Umbilical cord (tissue), 2 donors: ENCODE measurements around the gene HDDC2. TPM values are rescaled to one million over a fixed set of nuclear protein-coding genes. Genes with fewer than 3 reads are reported as not detected.
"Not testable (repeated sequence)": the region's sequence is repeated elsewhere in the genome, so short reads cannot be mapped to it uniquely, and the experiment has no call there.

Experiments
- DNase-seq: peaks from one replicate; pipeline ENCODE4 v3.0.0-alpha.2; 2015; ENCODE audit warnings: low spot score
- total RNA-seq: library from RNA; depleted of rRNA; stranded (reverse); fragments of >200 nt; gene quantifications from one replicate; pipeline ENCODE4 v1.2.3, GENCODE V29; 2014; ENCODE audit warnings: low replicate concordance; ENCODE audit not compliant: insufficient read depth

HDDC2 gene
- total RNA-seq, 1 donor from 2014 or later = 101 TPM

GRCh38 chr6:125307150-125307838 is 5.5 kb upstream of the HDDC2 start:
- no peak for DNase-seq

- DNase-seq = no peak
Measured at GRCh38 chr6:125306756-125307149, 5.0 kb upstream of the HDDC2 start.

DNA sequence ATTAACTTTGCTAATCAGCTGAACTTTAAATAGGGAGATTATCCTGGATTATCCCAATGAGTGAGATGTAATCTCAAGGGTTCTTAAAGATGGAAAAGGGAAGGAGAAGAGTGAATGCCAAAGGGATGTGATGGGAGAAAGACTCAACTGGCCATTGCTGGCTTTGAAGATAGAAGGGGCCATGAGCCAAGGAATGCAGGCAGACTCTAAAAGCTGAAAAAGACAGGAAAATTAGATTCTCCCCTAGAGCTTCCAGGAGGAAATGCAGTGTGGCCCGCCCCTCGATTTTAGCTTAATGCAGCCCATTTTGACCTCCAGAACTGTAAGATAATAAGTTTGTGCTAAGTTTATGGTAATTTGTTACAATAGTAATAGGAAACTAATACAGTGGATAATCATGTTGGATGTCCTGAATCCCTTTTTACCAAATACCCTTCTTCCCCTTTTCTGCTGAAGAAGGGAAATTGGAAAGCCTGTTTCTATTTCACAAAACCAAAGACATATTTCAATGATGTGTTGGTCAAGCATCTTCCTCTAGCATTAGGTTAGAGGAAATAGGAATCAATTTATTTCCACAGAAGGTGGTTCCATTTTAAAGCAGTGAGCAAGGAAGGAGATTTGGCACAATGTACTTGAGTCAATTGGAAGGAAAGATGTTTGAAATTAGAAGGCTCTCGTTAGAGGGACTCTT is 3.3 kb upstream of the HDDC2 start:
- DNase-seq = no peak

GRCh38 chr6:125303512-125303854 is 1.7 kb upstream of the HDDC2 start:
- no peak for DNase-seq

- no peak for DNase-seq
Measured at GRCh38 chr6:125302840-125303511, 1.2 kb upstream of the HDDC2 start.

GRCh38 chr6:125300992-125301434 is 754 bp downstream of the HDDC2 start:
- DNase-seq = peak; percentile 52

- DNase-seq = no peak
Measured at GRCh38 chr6:125299257-125299656, 2.5 kb downstream of the HDDC2 start.

DNA sequence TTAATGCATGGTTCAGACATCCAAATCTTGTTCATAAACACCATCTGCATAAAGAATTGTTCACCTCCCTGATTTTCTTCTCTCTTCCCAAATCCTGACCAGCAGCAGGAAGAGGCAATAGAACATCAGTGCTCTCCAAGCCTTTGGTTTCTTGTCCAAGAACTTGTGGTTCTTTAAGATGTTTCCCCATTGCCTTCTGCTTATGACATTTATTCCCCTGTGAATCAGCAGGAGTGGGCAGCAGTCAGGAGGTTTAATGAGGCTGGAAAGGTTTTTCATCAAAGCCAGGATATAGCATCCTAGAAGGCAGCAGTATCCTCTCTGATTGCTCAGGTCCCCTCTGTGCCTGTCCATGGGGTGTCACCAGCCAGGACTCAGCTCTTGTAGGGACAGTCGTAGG is 5.3 kb downstream of the HDDC2 start:
- DNase-seq = no peak

- DNase-seq = no peak
Measured at GRCh38 chr6:125294925-125295324, 6.8 kb downstream of the HDDC2 start.

DNA sequence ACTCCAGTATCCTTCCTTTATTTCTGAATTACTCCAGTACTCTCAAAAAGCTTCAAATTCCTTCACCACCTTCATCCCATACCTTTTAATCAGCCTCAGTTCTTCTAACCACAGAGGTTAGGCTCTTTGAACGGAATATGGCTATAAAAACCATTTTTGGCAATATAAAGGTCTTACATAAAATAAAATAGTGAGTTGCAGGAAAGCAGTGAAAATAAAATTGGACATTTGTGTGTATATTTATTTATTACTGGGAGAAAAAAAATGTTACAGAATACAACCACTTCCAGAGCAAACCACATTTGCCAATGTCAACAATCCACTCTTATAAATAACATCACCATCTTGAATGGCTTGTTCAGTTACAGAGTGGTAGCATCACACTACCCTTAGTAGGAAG is 7.7 kb downstream of the HDDC2 start:
- no peak for DNase-seq

DNA sequence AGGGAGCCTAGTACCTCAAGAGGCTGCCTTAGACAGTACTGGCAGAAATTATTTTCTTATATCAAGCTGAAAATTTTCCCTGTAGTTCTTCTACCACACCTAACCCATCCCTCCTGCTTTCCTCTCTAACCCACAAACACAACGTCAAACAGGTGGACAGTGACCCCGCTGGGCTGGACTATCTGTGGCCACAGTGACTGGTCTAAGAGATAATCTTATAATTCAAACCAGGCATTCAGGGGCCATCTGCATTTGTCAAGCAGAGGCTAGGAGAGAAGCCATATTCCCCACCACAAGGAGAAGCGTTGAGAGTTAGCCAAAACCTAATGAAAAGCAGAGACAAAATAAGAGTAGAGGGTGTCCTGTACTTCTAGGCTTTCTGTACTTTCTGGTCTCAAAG is 8.2 kb downstream of the HDDC2 start:
- no peak for DNase-seq

DNA sequence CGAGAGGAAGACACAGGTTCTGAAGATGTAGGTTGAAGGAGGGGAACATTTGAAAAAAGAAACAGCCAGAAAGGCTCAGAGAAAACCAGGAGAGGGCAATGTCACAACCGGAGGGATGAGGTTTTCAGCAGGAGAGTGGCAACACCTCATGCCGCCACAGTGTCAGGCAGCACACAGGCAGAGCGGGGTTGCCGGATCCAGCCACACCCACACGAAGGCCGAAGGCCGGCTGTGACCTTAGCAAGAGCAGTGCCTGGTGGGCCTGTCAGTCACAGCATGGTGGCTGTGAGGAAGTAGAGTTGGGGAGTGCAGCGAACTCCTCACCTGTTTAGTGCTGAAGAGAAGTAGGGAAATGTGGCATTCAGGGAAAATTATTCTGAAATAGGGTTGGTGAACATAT is 14.0 kb downstream of the HDDC2 start:
- no peak for DNase-seq

GRCh38 chr6:125285936-125286335 is 15.8 kb downstream of the HDDC2 start:
- DNase-seq = no peak

GRCh38 chr6:125285353-125285752 is 16.4 kb downstream of the HDDC2 start:
- DNase-seq = no peak

GRCh38 chr6:125282470-125282869 is 19.3 kb downstream of the HDDC2 start:
- DNase-seq = not testable (repeated sequence)

DNA sequence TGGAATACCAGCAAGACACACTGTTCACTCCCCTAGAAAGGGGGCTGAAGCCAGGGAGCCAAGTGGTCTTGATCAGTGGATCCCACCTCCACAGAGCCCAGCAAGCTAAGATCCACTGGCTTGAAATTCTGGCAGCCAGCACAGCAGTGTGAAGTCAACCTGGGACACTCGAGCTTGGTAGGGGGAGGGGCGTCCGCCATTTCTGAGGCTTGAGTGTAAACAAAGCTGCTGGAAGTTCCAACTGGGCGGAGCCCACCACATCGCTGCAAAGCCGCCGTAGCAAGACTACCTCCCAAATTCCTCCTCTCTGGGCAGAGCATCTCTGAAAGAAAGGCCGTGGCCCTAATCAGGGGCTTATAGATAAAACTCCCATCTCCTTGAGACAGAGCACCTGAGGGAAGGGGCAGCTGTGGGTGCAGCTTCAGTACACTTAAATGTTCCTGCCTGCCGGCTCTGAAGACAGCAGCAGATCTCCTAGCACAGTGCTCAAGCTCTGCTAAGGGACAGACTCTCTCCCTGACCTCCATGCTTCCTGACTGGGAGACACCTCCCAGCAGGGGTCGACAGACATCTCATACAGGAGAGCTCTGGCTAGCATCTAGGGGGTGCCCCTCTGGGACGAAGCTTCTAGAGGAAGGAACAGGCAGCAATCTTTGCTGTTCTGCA is 21.3 kb downstream of the HDDC2 start:
- DNase-seq = not testable (repeated sequence)

GRCh38 chr6:125279961-125280360 is 21.8 kb downstream of the HDDC2 start:
- no peak for DNase-seq

DNA sequence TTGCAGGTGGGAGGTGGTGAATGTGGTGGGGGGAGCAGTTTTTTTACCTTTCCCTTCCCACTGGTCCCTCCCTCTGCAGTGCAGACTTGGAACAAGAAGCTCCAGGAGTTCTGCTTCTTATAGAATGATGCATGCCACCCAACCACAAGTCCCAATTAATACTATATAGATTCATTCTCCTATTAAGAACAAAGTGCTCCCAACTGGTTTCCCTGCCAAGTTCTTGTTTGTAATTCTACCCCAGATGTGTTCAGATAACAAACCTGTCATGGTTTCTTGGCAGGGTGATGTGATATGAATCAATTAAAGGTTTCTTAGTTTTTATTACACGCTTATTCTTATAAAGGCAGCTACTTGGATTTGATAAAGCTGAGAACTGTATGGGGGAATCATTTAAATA is 23.9 kb downstream of the HDDC2 start:
- no peak for DNase-seq

DNA sequence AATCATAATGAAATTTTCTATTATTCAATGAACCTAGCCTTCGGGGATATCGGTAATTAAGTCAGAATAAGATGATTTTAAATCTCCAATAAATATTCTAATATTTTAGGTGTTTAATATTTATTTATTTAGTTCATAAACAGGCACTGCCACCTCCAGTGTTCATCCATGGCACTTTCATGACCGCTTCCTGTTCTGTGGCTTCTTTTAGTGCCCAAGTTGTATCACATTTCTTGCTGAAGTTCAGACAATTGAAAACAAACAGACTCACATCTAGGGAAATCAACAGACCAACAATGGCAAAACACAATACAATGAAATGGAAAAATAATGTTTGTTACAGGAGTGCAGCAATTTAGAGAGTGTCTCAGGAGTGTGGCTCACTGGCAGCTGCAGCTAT is 26.0 kb downstream of the HDDC2 start:
- no peak for DNase-seq

DNA sequence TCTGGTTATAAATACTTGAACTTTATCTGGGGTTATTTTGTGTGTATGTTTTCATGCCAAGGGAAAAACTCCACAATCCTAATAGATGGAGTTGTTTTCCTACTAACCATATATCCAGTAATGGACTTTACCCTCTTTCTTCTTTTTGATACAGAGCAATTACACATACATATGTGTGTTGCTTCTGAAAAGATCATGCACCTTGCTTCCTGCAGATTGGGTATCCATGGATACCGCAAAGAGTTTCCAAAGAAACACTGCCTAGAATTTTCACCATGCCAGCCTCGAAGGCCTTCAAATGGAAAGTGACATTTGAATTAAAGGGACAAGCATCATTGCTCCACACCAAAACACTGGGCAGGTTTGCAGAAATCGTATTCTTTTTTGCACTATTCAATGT is 26.8 kb downstream of the HDDC2 start:
- DNase-seq = no peak

DNA sequence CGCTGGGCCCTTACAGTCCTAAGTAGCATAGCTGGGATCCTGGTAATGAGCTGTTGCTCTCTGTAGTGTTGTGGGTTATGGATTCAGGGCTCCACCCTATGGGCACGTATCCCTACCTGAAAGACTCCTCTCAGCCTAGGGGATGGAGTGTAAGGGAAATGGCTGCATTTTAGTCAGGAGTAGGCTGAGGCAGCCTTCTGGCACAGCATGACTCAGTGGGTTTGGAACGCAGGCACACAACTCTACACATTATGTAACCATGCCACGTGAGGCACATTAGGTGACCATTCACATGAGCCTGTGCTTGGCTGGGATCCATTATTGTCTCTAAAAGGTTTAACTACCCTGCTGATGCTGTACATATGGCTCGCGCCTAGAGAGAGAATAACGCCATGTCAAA is 27.8 kb downstream of the HDDC2 start:
- DNase-seq = no peak

GRCh38 chr6:125273251-125273650 is 28.5 kb downstream of the HDDC2 start:
- DNase-seq = no peak
